CD4-positive, alpha-beta T cell treated with Interleukin-6 at 100 ng/mL for 8 hours (primary cell): ENCODE measurements around the gene DUSP5.

Experiments used
- DNase-seq: peaks from one replicate; pipeline ENCODE4 v3.0.0-alpha.2; 2020; ENCODE audit warnings: mixed read lengths, low spot score

DUSP5 gene

GRCh38 chr10:110480387-110480786 lies 17.3 kb upstream of the DUSP5 start:
- no peak for DNase-seq

- DNase-seq: no peak
Measured at GRCh38 chr10:110481919-110482318, 15.8 kb upstream of the DUSP5 start.

GRCh38 chr10:110483633-110484032 lies 14.1 kb upstream of the DUSP5 start:
- DNase-seq: no peak

GRCh38 chr10:110485541-110485940 lies 12.2 kb upstream of the DUSP5 start:
- DNase-seq: no peak

GRCh38 chr10:110486680-110487410 lies 10.9 kb upstream of the DUSP5 start:
- no peak for DNase-seq

GRCh38 chr10:110487411-110488331 lies 10.0 kb upstream of the DUSP5 start:
- no peak for DNase-seq

GRCh38 chr10:110488332-110488681 lies 9.4 kb upstream of the DUSP5 start:
- no peak for DNase-seq

GRCh38 chr10:110488940-110489339 lies 8.8 kb upstream of the DUSP5 start:
- DNase-seq: no peak

- no peak for DNase-seq
Measured at GRCh38 chr10:110490640-110491039, 7.1 kb upstream of the DUSP5 start.

- no peak for DNase-seq
Measured at GRCh38 chr10:110491346-110491745, 6.4 kb upstream of the DUSP5 start.

GRCh38 chr10:110492069-110492822 lies 5.5 kb upstream of the DUSP5 start:
- no peak for DNase-seq

- no peak for DNase-seq
Measured at GRCh38 chr10:110493832-110494426, 3.8 kb upstream of the DUSP5 start.

- no peak for DNase-seq
Measured at GRCh38 chr10:110494532-110494931, 3.2 kb upstream of the DUSP5 start.

- DNase-seq: peak; percentile 26
Measured at GRCh38 chr10:110495731-110496552, 1.8 kb upstream of the DUSP5 start.

- DNase-seq: no peak
Measured at GRCh38 chr10:110496553-110497437, 912 bp upstream of the DUSP5 start.

GRCh38 chr10:110498087-110498981 lies 627 bp downstream of the DUSP5 start:
- peak; percentile 49 for DNase-seq

GRCh38 chr10:110498982-110499795 lies 1.5 kb downstream of the DUSP5 start:
- peak; percentile 58 for DNase-seq

GRCh38 chr10:110499796-110500514 lies 2.2 kb downstream of the DUSP5 start:
- DNase-seq: no peak
